MCF 10A (cell line): ENCODE results near the gene BCL2L13. TPM values are rescaled to one million over a fixed set of nuclear protein-coding genes. Genes with fewer than 3 reads are reported as not detected.
A peak's percentile ranks its signal among the peaks of the same experiment; 100 is the strongest.

Experiments
- BruUV-seq: library from RNA; stranded (reverse); fragments of 400-500 nt; replicated peaks from 2 replicates; lab custom pipeline; 2021; lab: Mats Ljungman, UMichigan
- CTCF ChIA-PET: fragments of 300-600 bp; sonication (Branson Sonifier 250); formaldehyde crosslinking; extraction: SDS; loops from one replicate; lab custom pipeline; 2021; ENCODE audit warnings: antibody characterized with exemption, inconsistent platforms; lab: Yijun Ruan, JAX
- POLR2A ChIA-PET: fragments of 300-600, 350-650 bp; sonication (Branson Sonifier 250); formaldehyde crosslinking; extraction: SDS; loops from one replicate; lab custom pipeline; 2020; ENCODE audit warnings: antibody characterized with exemption, inconsistent platforms; lab: Yijun Ruan, JAX
- DNase-seq: peaks from one replicate; pipeline ENCODE4 v3.0.0-alpha.2; 2018; ENCODE audit not compliant: unreplicated experiment
- H3K27ac Mint-ChIP-seq: one replicate; pipeline ENCODE4 v1.8.0; 2022; ENCODE audit warnings: mild to moderate bottlenecking, low read depth, mixed read lengths; ENCODE audit not compliant: unreplicated experiment
- H3K27me3 Mint-ChIP-seq: one replicate; pipeline ENCODE4 v1.8.0; 2022; ENCODE audit warnings: mixed read lengths; ENCODE audit not compliant: insufficient read depth, unreplicated experiment
- H3K36me3 Mint-ChIP-seq: one replicate; pipeline ENCODE4 v1.8.0; 2022; ENCODE audit warnings: mild to moderate bottlenecking, moderate library complexity, mixed read lengths; ENCODE audit not compliant: insufficient read depth, unreplicated experiment
- H3K4me1 Mint-ChIP-seq: one replicate; pipeline ENCODE4 v1.8.0; 2022; ENCODE audit warnings: mixed read lengths; ENCODE audit not compliant: insufficient read depth, unreplicated experiment
- H3K4me3 Mint-ChIP-seq: one replicate; pipeline ENCODE4 v1.8.0; 2022; ENCODE audit warnings: mild to moderate bottlenecking, moderate library complexity, mixed read lengths; ENCODE audit not compliant: unreplicated experiment
- H3K9me3 Mint-ChIP-seq: one replicate; pipeline ENCODE4 v1.8.0; 2022; ENCODE audit warnings: mixed read lengths; ENCODE audit not compliant: unreplicated experiment
- CTCF ChIP-seq: fragments of 200-600 bp; IDR thresholded peaks from one replicate; pipeline ENCODE4 v1.8.0; 2022; ENCODE audit warnings: antibody characterized with exemption, mild to moderate bottlenecking; ENCODE audit not compliant: unreplicated experiment
- intact Hi-C: fragments of 100-400 bp; cut with micrococcal nuclease; formaldehyde crosslinking; loops from 2 replicates; pipeline ENCODE4 v1.14.1; 2022
- total RNA-seq: library from RNA; stranded (reverse); gene quantifications from 2 replicates; pipeline ENCODE4 v1.2.3, GENCODE V29; 2022

Gene BCL2L13
- total RNA-seq, 1 experiment from 2014 or later: 75.1 TPM

GRCh38 chr22:17734187-17734586 lies 95.6 kb downstream of the BCL2L13 start:
- Mint-ChIP-seq H3K27me3 (no peaks in the 10 kb centered on the region), H3K9me3 (no peaks in the 10 kb centered on the region), H3K4me1 (no peaks in the 10 kb centered on the region), H3K36me3 (peaks cover 67% of the 10 kb centered on the region), H3K4me3 (no peak overlapping the region), H3K27ac (no peak overlapping the region)
- BruUV-seq: TSS peak; percentile 51
- ChIA-PET CTCF (interaction anchor here (0.5 to 6.2 kb wide), 3 partner anchors 8 to 378 kb away, joined by 3 to 49 read pairs (median 3); no protein-coding TSS in a partner anchor), POLR2A (no interaction called here)
- intact Hi-C loops: no loop called here
- no peak for DNase-seq
- no peak for TF ChIP-seq CTCF

GRCh38 chr22:17738386-17739128 lies 100.0 kb downstream of the BCL2L13 start:
- no peak overlapping the region for H3K27ac Mint-ChIP-seq
- peaks cover 30% of the 10 kb centered on the region for H3K36me3 Mint-ChIP-seq
- ChIA-PET POLR2A (no interaction called here), CTCF (interaction anchor here (0.5 to 1.4 kb wide), 5 partner anchors 16 to 338 kb away, joined by 3 to 4 read pairs (median 3); no protein-coding TSS in a partner anchor)
- no peaks in the 10 kb centered on the region for H3K9me3 Mint-ChIP-seq
- H3K4me1 Mint-ChIP-seq: no peaks in the 10 kb centered on the region
- DNase-seq: no peak
- TF ChIP-seq CTCF: no peak
- BruUV-seq: no TSS peak
- intact Hi-C loops: no loop called here
- no peak overlapping the region for H3K4me3 Mint-ChIP-seq
- H3K27me3 Mint-ChIP-seq: no peaks in the 10 kb centered on the region

- DNase-seq: no peak
- Mint-ChIP-seq H3K27me3 (no peaks in the 10 kb centered on the region), H3K4me3 (no peak overlapping the region), H3K9me3 (no peaks in the 10 kb centered on the region), H3K4me1 (no peaks in the 10 kb centered on the region), H3K36me3 (peaks cover 24% of the 10 kb centered on the region), H3K27ac (no peak overlapping the region)
- no TSS peak for BruUV-seq
- no peak for TF ChIP-seq CTCF
- ChIA-PET CTCF (interaction anchor here (0.6 to 1.5 kb wide), 7 partner anchors 12 to 337 kb away, joined by 3 to 8 read pairs (median 4); no protein-coding TSS in a partner anchor), POLR2A (interaction anchor here (0.5 kb wide), 1 partner anchor 34 kb away, joined by 5 read pairs; no protein-coding TSS in a partner anchor)
- intact Hi-C loops: no loop called here
Measured at GRCh38 chr22:17739196-17739975, 100.8 kb downstream of the BCL2L13 start.
